GM12874 (cell line): ENCODE measurements around the gene HSPA9.

Source experiments
- CTCF ChIP-seq: IDR thresholded peaks from 2 replicates; pipeline ENCODE4 v1.5.1; 2011; ENCODE audit warnings: low read depth, mild to moderate bottlenecking, control low read depth, low read length, moderate library complexity; ENCODE audit not compliant: insufficient read depth

The HSPA9 gene

GRCh38 chr5:138610918-138611677 is 35.9 kb upstream of the HSPA9 start:
- no peak for TF ChIP-seq CTCF

DNA sequence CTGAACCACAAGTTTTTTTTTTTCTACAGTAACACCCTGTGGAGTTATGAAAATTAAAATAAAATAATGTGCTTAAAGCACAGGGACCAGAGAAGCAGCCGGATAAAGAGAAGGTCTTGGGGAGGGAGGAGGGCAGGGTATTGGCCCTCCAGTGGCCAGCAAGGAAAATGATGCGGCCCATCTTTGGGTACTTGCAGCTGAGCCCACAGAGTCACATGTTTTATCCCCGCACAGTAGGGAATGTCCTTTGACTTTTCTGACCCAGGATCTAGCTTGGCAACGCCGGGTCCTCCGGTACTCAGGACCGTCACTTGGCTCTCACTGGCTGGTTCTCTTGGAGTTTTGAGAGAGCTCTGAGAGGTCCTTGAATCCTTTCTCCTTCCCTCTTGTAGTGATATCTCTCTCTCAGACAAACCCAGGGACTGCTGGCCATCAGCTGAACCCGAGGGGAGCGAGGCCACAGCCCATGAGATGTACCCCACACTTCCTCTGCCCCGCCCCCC is 35.3 kb upstream of the HSPA9 start:
- TF ChIP-seq CTCF, result peak; percentile 10; the same call in 1 of the 2 replicates

- TF ChIP-seq CTCF, result no peak
Observed at GRCh38 chr5:138606378-138607064, 31.3 kb upstream of the HSPA9 start.

DNA sequence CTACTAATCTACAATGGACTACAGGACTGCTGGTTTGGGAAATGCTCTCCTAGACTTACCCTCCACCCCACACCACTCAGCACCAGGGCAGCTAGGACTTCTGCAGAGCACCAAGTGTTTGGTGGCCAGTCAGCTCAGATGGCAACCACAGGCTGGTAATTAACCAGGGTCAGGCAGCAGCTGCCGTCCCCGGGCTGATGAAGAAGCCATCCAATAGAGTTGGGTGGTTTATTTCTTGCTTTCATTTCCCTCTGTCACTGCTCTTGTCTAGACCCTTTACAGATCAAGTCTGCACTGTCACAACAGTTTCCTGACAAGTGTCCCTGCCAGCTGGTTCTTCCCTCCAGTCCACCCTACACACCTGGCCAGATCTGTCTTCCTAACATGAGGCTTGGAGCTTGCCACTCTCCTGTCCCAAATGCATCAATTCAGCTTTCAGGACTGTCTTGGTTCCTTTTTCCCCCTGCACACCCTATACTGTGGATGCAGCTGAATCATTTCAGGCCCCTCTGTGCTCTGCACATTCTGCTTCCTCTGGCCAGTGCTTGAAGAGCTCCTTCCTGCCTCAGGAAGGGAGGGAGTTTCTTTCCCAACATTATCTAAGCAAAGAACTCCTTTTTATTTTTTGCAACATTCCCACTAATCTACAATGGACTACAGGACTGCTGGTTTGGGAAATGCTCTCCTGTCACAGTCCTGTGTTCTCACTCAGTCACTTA is 30.2 kb upstream of the HSPA9 start:
- TF ChIP-seq CTCF, result no peak

DNA sequence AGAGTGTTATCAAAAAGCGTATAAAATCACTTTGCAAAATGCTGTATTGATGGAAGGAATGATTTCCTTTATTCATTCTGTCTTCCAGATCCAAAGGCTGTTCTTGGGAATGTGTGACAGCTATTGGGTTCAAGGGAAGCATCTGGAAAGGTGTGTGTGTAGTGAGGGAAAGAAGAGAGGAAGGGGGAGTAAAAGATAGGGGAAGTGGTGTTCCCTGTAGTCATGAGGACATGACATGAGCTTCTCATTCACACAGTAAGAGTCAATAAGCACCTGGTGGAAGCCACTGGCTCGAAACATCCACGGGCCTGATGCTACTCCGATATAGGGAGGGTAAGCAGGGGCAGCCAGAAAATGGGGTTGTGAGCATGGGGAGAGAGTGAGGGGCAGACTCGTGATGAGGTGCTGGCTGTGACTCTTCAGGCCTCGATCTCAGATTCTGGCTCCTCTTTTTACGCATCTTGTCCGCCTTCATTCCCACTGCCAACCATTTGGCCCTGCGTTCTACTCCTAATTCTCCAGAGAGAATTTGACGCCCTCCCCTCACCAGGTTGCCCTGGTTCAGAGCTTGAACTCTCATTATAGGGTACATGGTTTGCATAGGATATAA is 29.1 kb upstream of the HSPA9 start:
- TF ChIP-seq CTCF, result no peak

DNA sequence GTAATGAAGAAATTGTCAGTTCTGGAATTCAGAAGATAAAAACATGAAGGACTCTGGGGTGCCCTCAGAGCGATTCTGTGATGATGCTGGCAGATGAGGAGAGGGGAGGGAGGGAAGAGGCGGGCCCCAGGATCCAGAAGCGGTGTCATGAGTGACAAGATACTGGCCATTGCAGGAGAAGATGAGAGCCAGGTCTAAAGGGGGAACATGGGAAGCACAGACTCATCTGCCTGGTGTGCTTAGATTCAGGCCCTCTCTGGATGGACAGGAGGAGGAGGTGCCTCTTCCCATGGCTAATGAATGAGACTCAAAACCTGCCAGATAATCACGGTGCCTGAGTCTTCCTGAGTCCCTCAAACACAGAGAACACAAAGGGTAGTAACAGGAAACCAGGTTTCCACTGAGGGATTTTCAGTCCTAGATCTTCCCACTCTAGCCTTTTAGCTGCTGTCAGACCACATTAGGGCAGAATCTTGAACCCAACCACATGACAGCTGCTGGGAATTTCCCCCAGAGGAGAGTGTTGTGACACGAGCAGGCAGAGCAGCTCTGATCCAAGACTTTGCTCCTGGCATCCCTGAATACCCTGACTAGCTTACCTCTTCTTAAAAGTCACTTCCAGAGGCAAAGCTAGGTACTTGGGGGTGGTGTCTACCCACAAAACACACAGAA is 28.2 kb upstream of the HSPA9 start:
- TF ChIP-seq CTCF, result no peak
